Hepatocyte (in vitro differentiated cells): Measurements from ENCODE around the gene ADNP2. TPM values are rescaled to one million over a fixed set of nuclear protein-coding genes. Genes with fewer than 3 reads are reported as not detected.

Experiments
- DNase-seq: peaks from one replicate; pipeline ENCODE4 v3.0.0-alpha.2; 2016; ENCODE audit warnings: low spot score
- H2AFZ ChIP-seq: fragments of 200-600 bp; sonication (generic); 2 replicates; pipeline ENCODE4 v1.6.0; 2016; ENCODE audit warnings: antibody characterized with exemption, mild to moderate bottlenecking
- H3K27ac ChIP-seq: fragments of 200-600 bp; sonication (generic); 2 replicates; pipeline ENCODE4 v1.5.1; 2016; ENCODE audit warnings: mild to moderate bottlenecking
- H3K27me3 ChIP-seq: fragments of 200-600 bp; sonication (generic); 2 replicates; pipeline ENCODE4 v1.6.1; 2016
- H3K36me3 ChIP-seq: fragments of 200-600 bp; sonication (generic); replicated peaks from 2 replicates; pipeline ENCODE4 v1.5.1; 2016; ENCODE audit warnings: low read depth; ENCODE audit not compliant: insufficient read depth
- H3K4me1 ChIP-seq: fragments of 200-600 bp; sonication (generic); 2 replicates; pipeline ENCODE4 v1.5.1; 2016; ENCODE audit warnings: mild to moderate bottlenecking, moderate library complexity; ENCODE audit not compliant: insufficient read depth
- H3K4me2 ChIP-seq: fragments of 200-600 bp; sonication (generic); 2 replicates; pipeline ENCODE4 v1.6.0; 2016
- H3K4me3 ChIP-seq: fragments of 200-600 bp; sonication (generic); 2 replicates; pipeline ENCODE4 v1.5.1; 2016; ENCODE audit warnings: mild to moderate bottlenecking
- H3K79me2 ChIP-seq: fragments of 200-600 bp; sonication (generic); 2 replicates; pipeline ENCODE4 v1.6.0; 2017; ENCODE audit warnings: mild to moderate bottlenecking
- H3K9me2 ChIP-seq: fragments of 200-600 bp; sonication (generic); replicated peaks from 2 replicates; pipeline ENCODE4 v1.6.0; 2017; ENCODE audit warnings: mild to moderate bottlenecking; ENCODE audit not compliant: insufficient read depth
- H3K9me3 ChIP-seq: fragments of 200-600 bp; sonication (generic); 2 replicates; pipeline ENCODE4 v1.5.1; 2016; ENCODE audit warnings: low read depth, mild to moderate bottlenecking
- H4K20me1 ChIP-seq: fragments of 200-600 bp; sonication (generic); 2 replicates; pipeline ENCODE4 v1.6.0; 2016; ENCODE audit warnings: mild to moderate bottlenecking; ENCODE audit not compliant: insufficient read depth, poor library complexity, severe bottlenecking
- EZH2 ChIP-seq: fragments of 200-600 bp; sonication (generic); IDR thresholded peaks from 2 replicates; pipeline ENCODE4 v1.6.1; 2016; ENCODE audit warnings: antibody characterized with exemption, mild to moderate bottlenecking, borderline replicate concordance
- EZH2phosphoT487 ChIP-seq: fragments of 200-600 bp; sonication (generic); IDR thresholded peaks from one replicate; pipeline ENCODE4 v1.6.1; 2018; ENCODE audit warnings: antibody characterized with exemption, mild to moderate bottlenecking, low read depth, moderate library complexity; ENCODE audit not compliant: unreplicated experiment, severe bottlenecking
- WGBS: methylation state at CpG from one replicate; pipeline ENCODE4 v1.1.6; 2016; ENCODE audit warnings: low lambda C conversion rate; ENCODE audit errors: missing lambda C conversion rate; 5-methylcytosine and 5-hydroxymethylcytosine counted together
- polyA plus RNA-seq: library from polyadenylated mRNA; unstranded; fragments of >200 nt; fragmentation: Nextera tagmentation; extraction: Ambion mirVana; gene quantifications from 2 replicates; pipeline ENCODE4 v1.2.1, GENCODE V29; 2016
- total RNA-seq: library from RNA; depleted of rRNA; stranded (reverse); fragments of >200 nt; gene quantifications from 2 replicates; pipeline ENCODE4 v1.2.3, GENCODE V29; 2014
- TF ChIP-seq, protein P1 (sequence below): fragments of 200-600 bp; sonication (generic); IDR thresholded peaks from 2 replicates; pipeline ENCODE4 v1.5.1; 2016; ENCODE audit warnings: antibody characterized with exemption, mild to moderate bottlenecking; ENCODE audit not compliant: poor library complexity

Gene ADNP2
- total and polyA plus RNA-seq, 2 experiments from 2014 or later: 5.3 to 19.8 TPM

- no peak for TF ChIP-seq EZH2
- TF ChIP-seq, protein P1, sequence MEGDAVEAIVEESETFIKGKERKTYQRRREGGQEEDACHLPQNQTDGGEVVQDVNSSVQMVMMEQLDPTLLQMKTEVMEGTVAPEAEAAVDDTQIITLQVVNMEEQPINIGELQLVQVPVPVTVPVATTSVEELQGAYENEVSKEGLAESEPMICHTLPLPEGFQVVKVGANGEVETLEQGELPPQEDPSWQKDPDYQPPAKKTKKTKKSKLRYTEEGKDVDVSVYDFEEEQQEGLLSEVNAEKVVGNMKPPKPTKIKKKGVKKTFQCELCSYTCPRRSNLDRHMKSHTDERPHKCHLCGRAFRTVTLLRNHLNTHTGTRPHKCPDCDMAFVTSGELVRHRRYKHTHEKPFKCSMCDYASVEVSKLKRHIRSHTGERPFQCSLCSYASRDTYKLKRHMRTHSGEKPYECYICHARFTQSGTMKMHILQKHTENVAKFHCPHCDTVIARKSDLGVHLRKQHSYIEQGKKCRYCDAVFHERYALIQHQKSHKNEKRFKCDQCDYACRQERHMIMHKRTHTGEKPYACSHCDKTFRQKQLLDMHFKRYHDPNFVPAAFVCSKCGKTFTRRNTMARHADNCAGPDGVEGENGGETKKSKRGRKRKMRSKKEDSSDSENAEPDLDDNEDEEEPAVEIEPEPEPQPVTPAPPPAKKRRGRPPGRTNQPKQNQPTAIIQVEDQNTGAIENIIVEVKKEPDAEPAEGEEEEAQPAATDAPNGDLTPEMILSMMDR: no peak
- no peak for TF ChIP-seq EZH2phosphoT487
- Histone ChIP-seq H3K36me3 (no peaks in the 10 kb centered on the region), H3K9me2 (no peaks in the 10 kb centered on the region), H3K4me3 (no peak overlapping the region), H3K27me3 (no peaks in the 10 kb centered on the region), H3K27ac (no peak overlapping the region), H3K4me1 (no peaks in the 10 kb centered on the region), H4K20me1 (no peaks in the 10 kb centered on the region), H3K4me2 (no peak overlapping the region), H3K79me2 (no peaks in the 10 kb centered on the region), H2AFZ (no peak overlapping the region), H3K9me3 (no peaks in the 10 kb centered on the region)
- DNase-seq: no peak
- WGBS: 93% methylated on average over 5 of the region's 5 CpGs
Measured at GRCh38 chr18:80074183-80074582, 34.9 kb upstream of the ADNP2 start.

- H3K27ac ChIP-seq: no peak overlapping the region
Measured at GRCh38 chr18:80074697-80075096, 34.4 kb upstream of the ADNP2 start.

GRCh38 chr18:80075940-80076339 is 33.1 kb upstream of the ADNP2 start:
- no peaks in the 10 kb centered on the region for H3K36me3 ChIP-seq
- H4K20me1 ChIP-seq: no peaks in the 10 kb centered on the region
- H3K9me3 ChIP-seq: no peaks in the 10 kb centered on the region
- H2AFZ ChIP-seq: no peak overlapping the region
- H3K9me2 ChIP-seq: no peaks in the 10 kb centered on the region
- no peaks in the 10 kb centered on the region for H3K79me2 ChIP-seq
- TF ChIP-seq, protein P1: no peak
- TF ChIP-seq EZH2: no peak
- no peak for TF ChIP-seq EZH2phosphoT487
- no peaks in the 10 kb centered on the region for H3K27me3 ChIP-seq
- no peak overlapping the region for H3K27ac ChIP-seq
- no peak for DNase-seq
- 92% methylated on average over 7 of the region's 7 CpGs for WGBS
- no peaks in the 10 kb centered on the region for H3K4me1 ChIP-seq
- H3K4me2 ChIP-seq: no peak overlapping the region
- H3K4me3 ChIP-seq: no peak overlapping the region

More at GRCh38 chr18:80074697-80075096, 34.4 kb upstream of the ADNP2 start:
- 69% methylated on average over 8 of the region's 8 CpGs for WGBS
- H2AFZ ChIP-seq: no peak overlapping the region
- no peaks in the 10 kb centered on the region for H3K9me3 ChIP-seq
- DNase-seq: no peak
- no peak overlapping the region for H3K4me3 ChIP-seq
- H3K36me3 ChIP-seq: no peaks in the 10 kb centered on the region
- H3K27me3 ChIP-seq: no peaks in the 10 kb centered on the region
- no peaks in the 10 kb centered on the region for H3K9me2 ChIP-seq
- H4K20me1 ChIP-seq: no peaks in the 10 kb centered on the region
- no peaks in the 10 kb centered on the region for H3K79me2 ChIP-seq
- H3K4me1 ChIP-seq: no peaks in the 10 kb centered on the region
- H3K4me2 ChIP-seq: no peak overlapping the region
- TF ChIP-seq, protein P1: no peak
- TF ChIP-seq EZH2phosphoT487: no peak
- TF ChIP-seq EZH2: no peak

DNA sequence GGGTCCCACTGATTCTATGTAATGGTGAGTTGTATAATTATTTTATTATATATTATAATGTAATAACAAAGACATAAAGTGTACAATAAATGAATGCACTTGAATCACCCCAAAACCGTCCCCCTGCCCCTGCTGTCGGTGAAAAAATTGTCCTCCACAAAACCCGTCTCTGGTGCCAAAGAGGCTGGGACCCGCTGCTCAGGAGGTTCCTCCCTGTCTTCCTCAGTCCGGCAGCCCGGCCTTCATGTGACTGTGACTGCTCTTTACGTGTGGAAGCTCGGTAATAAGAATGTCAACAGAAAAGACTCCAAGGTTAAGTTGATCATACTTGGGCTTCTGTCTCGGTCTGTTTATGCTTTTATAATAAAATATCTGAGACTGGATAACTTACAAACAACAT is 32.7 kb upstream of the ADNP2 start:
- Histone ChIP-seq H3K27me3 (no peaks in the 10 kb centered on the region), H3K4me1 (no peaks in the 10 kb centered on the region), H3K4me2 (no peak overlapping the region), H3K9me3 (no peaks in the 10 kb centered on the region), H3K27ac (no peak overlapping the region), H3K4me3 (no peak overlapping the region), H3K79me2 (no peaks in the 10 kb centered on the region), H4K20me1 (no peaks in the 10 kb centered on the region), H3K36me3 (no peaks in the 10 kb centered on the region), H2AFZ (no peak overlapping the region), H3K9me2 (no peaks in the 10 kb centered on the region)
- no peak for TF ChIP-seq EZH2phosphoT487
- TF ChIP-seq, protein P1: no peak
- no peak for TF ChIP-seq EZH2
- WGBS: 94% methylated on average over 9 of the region's 9 CpGs
- no peak for DNase-seq
